ENCODE data around the gene CNFN.
"Not testable (repeated sequence)": the region's sequence is repeated elsewhere in the genome, so short reads cannot be mapped to it uniquely, and the experiment has no call there.

Gene CNFN

DNA sequence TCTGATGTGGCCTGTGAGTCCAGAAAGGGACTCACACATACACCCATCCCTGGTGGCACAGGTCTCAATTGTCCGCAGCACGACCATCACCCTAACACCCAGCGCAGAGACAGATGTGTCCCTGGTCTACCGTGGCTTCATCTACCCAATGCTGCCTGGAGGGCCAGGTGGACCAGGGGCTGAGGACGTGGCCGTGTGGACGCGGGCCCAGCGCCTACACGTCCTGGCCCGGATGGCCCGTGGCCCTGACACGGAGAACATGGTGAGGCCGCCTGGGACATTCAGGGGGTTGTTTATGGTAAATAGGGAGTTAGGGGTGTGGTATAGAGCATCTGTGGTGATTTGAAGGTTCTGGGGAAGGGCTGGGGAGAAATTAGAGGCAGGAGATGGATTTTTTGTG, 41.9 kb downstream of the CNFN start:
- DNase-seq = no peak

DNA sequence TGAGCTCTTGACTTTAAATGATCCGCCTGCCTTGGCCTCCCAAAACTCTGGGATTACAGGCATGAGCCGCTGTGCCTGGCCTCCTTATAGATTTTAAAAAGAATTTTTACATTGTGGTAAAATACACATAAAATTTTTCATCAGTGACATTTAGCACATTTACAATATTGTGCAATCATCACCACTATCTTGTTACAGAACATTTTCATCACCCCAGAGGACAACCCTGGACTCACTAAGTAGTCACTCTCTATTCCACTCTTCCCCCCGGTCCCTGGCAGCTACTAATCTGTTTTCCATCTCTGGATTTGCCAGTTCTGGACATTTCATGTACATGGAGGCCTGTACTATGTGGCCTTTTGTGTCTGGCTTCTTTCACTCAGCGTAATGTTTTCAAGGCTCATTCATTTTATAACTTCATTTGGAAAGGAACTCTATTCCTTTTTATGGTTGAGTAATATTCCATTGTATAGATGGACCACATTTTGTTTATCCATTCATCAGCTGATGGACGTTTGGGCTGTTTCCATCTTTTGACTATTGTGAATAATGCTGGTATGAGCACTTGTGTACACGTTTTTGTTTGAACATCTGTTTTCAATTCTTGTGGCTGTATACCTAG, 44.8 kb downstream of the CNFN start:
- no peak for DNase-seq

DNA sequence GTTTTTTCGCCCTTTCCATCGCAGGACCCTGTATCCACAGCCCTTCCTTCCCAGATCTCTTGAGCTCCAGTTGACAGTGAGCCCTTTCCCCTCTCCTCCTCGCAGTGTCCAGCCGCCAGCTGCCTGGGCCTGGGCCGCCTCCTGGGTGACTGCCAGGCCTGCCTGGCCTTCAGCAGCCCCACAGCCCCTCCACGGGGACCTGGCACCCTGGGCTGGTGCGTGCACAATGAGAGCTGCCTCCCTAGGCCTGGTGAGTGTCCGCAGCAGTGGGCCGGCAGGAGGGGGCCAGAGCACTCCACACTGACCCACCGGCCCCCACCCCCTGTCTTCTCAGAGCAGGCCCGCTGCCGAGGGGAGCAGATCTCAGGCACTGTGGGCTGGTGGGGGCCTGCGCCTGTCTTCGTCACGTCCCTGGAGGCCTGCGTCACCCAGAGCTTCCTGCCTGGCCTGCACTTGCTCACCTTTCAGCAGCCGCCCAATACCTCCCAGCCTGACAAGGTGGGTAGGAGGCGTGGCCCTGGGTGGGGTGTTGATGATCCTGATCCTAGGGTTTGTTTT, 45.7 kb downstream of the CNFN start:
- no peak for DNase-seq

DNA sequence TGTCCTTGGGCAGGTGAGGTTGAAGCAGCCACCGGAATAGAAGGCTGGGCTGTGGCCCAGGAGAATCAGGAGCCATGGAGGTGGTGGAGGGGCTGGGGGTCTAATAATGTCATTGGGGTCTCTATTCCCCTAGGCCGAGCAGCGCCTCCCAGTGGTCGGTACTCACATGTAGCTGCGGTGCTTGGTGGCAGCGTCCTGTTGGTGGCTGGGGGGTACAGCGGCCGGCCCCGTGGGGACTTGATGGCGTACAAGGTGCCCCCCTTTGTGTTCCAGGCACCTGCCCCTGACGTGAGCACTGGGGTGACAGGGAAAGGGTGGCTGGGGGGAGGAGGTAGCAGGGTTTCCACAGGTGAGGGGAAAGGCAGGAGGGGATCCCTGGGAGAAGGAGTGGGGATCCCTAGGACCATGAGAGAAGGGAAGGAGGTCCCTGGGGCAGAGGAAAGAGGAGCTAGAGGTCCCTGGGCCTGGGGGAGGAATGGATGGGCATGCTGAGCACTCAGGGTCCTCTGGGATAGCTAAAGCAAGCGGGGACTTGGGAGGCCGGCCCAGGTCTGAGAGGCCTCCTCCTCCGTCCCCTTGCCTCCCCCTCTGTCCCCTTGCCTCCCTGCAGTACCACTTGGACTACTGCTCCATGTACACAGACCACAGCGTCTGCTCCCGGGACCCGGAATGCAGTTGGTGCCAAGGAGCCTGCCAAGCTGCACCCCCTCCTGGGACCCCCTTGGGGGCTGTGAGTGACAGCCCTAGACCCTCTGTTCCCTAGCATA, 46.6 kb downstream of the CNFN start:
- no peak for DNase-seq

DNA sequence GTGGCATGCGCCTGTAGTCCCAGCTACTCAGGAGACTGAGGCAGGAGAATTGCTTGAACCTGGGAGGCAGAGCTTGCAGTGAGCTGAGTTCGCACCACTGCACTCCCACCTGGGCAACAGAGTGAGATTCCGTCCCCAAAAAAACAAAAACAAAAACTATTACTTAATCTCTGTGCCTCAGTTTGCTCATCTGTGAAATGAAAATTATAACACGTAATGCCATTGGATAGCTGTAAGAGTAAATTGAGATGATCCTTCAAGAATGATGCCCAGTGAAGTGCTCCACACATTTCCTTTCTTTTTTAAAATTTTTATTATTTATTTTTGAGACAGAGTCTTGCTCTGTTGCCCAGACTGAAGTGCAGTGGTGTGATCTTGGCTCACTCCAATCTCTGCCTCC, 50.2 kb downstream of the CNFN start:
- DNase-seq = not testable (repeated sequence)

DNA sequence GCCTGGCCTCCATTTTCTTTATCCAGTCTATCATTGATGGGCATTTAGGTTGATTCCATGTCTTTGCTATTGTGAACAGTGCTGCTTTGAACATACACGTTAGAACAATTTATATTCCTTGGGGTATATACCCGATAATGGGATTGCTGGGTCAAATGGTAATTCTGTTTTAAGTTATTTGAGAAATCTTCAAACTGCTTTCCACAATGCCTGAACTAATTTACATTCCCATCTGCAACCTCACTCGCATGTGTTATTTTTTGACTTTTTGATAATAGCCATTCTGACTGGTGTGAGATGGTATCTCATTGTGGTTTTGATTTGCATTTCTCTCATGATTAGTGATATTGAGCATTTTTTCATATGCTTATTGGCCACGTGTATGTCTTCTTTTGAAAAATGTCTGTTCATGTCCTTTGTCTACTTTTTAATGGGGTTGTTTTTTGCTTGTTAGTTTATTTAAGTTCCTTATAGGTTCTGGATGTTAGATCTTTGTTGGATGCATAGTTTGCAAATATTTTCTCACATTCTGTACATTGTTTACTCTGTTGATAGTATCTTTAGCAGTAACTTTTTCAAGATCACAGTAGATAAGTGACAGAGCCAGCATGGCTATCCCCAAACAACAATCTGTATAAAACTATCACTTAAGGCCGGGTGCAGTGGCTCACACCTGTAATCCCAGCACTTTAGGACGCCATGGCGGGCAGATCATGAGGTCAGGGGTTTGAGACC, 50.8 kb downstream of the CNFN start:
- not testable (repeated sequence) for DNase-seq

Measured in AML-193 (cell line).